Mucosa of gallbladder (tissue), 1 donor: ENCODE results near the gene RAB3GAP1. TPM values are rescaled to one million over a fixed set of nuclear protein-coding genes. Genes with fewer than 3 reads are reported as not detected.
A peak's percentile ranks its signal among the peaks of the same experiment; 100 is the strongest.
"Not testable (repeated sequence)": the region's sequence is repeated elsewhere in the genome, so short reads cannot be mapped to it uniquely, and the experiment has no call there.

Experiments used
- DNase-seq: peaks from one replicate; pipeline ENCODE4 v3.0.0-alpha.2; 2020; ENCODE audit warnings: low spot score
- total RNA-seq: library from RNA; stranded (reverse); gene quantifications from one replicate; pipeline ENCODE4 v1.2.1, GENCODE V29; 2021
- donor health status: DM: no; HTN: no; CAD: no.

The RAB3GAP1 gene
- total RNA-seq, 1 donor from 2014 or later, result 45.6 TPM

DNA sequence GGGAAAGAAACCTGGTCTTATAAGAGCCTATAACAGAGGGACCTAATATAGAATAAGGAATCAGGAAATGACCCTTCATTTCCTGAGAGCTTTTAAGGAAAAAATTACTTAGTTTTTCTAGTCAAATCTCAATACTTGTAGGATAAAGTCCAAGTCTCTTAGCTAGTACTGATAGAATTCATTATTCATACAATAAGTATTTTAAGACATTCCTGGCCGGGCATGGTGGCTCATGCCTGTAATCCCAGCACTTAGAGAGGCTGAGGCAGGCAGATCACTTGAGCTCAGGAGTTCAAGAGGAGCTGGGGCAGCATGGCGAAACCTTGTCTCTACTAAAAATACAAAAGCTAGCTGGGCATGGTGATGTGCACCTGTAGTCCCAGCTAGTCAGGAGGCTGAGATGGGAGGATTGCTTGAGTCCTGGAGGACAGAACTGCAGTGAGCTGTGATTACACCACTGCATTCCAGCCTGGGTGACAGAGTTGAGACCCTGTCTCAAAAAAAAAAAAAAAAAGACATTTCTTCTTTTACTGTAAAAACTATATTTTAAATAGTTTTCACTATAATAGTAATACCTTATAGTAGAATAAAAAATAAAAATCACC lies 3.2 kb downstream of the RAB3GAP1 start:
- DNase-seq, result no peak

GRCh38 chr2:135056790-135057189 lies 4.7 kb downstream of the RAB3GAP1 start:
- DNase-seq, result no peak

- no peak for DNase-seq
These were observed 7.5 kb downstream of the RAB3GAP1 start for GRCh38 chr2:135059577-135059976.

DNA sequence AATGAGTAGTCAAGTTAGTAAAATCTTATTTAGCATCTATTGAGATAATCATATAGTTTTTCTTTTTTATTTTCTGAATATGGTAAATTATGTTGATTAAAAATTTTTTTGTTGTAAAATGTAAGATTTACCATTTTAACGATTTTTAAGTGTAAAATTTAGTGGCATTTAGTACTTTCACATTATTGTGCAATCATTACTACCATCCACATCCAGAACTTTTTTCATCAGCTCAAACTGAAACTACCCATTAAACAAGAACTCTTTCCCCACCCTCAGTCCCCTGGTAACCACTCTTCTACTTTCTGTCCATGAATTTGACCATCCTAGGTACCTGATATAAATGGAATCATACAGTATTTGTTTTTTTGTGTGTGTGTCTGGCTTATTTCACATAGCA lies 11.1 kb downstream of the RAB3GAP1 start:
- DNase-seq, result no peak

GRCh38 chr2:135064149-135064548 lies 12.1 kb downstream of the RAB3GAP1 start:
- no peak for DNase-seq

DNA sequence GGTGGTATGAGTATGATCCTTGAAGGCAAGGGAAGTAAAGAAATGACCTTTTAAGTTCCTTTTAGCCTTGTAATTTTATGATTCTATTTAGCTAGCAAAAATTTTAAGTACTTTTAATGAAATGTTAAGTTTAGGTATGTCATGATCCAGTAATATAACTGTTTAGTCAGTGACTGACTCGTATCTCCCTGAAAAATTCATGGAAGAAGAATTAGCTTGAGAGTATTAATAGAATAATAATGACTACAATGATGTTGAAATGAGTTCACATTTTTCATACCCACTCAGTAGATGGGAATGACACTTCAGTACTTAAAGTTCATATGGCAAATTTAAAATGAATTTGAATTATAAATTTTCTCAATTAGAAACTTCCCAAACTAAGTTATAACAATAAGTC lies 14.6 kb downstream of the RAB3GAP1 start:
- DNase-seq, result no peak

GRCh38 chr2:135072125-135072997 lies 20.3 kb downstream of the RAB3GAP1 start:
- no peak for DNase-seq

GRCh38 chr2:135074216-135074615 lies 22.1 kb downstream of the RAB3GAP1 start:
- peak; percentile 83 for DNase-seq

DNA sequence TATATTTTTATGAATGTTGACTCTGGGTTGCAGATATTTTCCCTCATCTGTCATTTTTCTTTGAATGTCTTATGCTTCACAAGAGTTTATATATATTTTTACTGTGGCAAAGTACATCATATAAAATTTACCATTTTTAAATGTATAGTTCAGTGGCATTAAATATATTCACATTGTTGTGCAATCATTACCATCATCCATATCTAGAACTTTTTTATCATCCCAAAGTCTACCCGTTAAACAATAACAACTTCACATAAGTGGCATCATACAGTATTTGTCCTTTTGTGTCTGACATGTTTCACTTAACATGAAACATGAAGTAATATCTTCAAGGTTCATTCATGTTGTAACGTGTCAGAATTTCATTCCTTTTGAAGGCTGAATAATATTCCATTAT lies 24.5 kb downstream of the RAB3GAP1 start:
- DNase-seq, result no peak

- no peak for DNase-seq
These were observed 26.3 kb downstream of the RAB3GAP1 start for GRCh38 chr2:135078417-135078816.

DNA sequence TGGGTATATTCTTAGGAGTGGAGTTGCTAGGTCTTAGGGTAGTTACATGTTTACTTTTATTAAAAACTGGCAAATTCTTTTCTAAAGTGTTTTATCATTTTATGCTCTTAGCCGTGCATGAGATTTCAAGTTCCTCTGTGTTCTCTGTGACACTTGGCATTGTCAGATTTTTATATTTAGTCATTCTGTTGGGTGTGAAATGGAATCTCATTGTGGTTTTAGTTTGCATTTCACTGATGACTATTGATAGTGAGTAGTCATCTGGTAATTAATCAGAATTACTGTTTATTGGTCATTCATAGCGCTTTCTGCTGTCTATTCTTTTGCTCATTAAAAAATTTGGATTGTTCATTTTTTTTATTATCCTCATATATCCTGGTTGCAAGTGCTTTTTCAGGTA lies 34.1 kb downstream of the RAB3GAP1 start:
- DNase-seq, result no peak

DNA sequence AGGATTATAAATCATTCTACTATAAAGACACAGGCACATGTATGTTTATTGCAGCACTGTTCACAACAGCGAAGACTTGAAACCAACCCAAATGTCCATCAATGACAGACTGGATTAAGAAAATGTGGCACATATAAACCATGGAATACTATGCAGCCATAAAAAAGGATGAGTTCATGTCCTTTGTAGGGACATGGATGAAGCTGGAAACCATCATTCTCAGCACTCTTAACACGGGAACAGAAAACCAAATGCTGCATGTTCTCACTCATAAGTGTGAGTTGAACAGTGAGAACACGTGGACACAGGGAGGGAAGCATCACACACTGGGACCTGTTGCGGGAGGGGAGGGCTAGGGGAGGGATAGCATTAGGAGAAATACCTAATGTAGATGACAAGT lies 37.5 kb downstream of the RAB3GAP1 start:
- not testable (repeated sequence) for DNase-seq

- DNase-seq, result no peak
These were observed 39.6 kb downstream of the RAB3GAP1 start for GRCh38 chr2:135091681-135092080.

- no peak for DNase-seq
These were observed 41.1 kb downstream of the RAB3GAP1 start for GRCh38 chr2:135093193-135093592.

- no peak for DNase-seq
These were observed 41.7 kb downstream of the RAB3GAP1 start for GRCh38 chr2:135093670-135094330.

GRCh38 chr2:135094508-135094907 lies 42.4 kb downstream of the RAB3GAP1 start:
- no peak for DNase-seq

- no peak for DNase-seq
These were observed 43.5 kb downstream of the RAB3GAP1 start for GRCh38 chr2:135095591-135095990.

DNA sequence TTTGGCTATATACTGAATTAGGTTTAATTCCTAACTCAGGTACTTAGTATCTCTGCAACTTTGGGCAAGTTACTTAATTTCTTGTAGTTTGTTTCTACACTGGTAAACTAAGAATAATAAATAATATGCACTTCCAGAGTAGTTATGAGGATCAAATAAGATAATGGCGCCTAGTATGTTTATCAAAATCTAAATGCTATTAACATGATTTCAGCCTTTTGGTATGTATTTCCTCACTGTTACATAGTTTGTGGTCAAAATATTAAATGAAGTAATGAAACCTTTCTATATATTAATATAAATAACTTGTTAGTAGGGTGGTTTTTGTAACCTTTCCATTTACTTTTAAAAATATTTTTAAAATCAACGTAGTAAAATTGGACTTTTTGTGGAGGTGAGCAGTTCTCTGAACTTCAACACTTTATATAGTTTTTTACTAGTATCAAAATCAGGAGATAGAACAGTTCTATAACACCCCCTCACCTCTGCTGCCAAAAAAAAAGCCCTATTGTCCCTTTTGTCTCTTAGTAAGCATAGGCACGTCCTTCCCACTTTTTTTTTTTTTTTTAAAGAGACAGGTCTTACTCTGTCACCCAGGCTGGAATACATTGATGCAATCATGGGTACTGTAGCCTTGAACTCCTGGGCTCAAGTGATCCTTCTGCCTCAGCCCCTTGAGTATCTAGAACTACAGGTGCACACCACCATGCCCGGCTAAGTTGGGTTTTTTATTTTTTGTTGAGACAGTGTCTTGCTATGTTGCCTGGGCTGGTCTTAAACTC lies 44.8 kb downstream of the RAB3GAP1 start:
- no peak for DNase-seq

GRCh38 chr2:135097532-135098231 lies 45.6 kb downstream of the RAB3GAP1 start:
- DNase-seq, result no peak

- DNase-seq, result no peak
These were observed 47.9 kb downstream of the RAB3GAP1 start for GRCh38 chr2:135099802-135100483.

DNA sequence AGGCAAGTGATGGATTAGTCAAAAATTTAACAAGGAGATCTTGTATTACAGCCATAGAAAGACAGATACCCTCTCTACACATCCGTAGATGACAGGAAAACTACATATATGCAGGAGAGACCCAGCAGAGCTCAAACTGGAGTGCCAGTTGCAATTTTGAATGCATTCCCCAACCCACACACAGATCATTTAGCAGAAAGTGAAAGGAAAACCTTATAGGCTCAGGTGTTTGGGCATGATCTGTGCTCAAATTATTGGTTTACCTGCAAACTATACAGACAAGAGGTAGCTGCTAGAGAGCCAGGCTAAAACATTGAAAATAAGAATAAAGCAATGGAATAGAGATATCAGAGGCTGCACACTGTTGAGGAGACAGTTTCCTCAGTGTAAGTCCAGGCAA lies 51.8 kb downstream of the RAB3GAP1 start:
- no peak for DNase-seq
